ENCODE results near the gene CDH22. TPM values are rescaled to one million over a fixed set of nuclear protein-coding genes. Genes with fewer than 3 reads are reported as not detected.

The CDH22 gene, protein sequence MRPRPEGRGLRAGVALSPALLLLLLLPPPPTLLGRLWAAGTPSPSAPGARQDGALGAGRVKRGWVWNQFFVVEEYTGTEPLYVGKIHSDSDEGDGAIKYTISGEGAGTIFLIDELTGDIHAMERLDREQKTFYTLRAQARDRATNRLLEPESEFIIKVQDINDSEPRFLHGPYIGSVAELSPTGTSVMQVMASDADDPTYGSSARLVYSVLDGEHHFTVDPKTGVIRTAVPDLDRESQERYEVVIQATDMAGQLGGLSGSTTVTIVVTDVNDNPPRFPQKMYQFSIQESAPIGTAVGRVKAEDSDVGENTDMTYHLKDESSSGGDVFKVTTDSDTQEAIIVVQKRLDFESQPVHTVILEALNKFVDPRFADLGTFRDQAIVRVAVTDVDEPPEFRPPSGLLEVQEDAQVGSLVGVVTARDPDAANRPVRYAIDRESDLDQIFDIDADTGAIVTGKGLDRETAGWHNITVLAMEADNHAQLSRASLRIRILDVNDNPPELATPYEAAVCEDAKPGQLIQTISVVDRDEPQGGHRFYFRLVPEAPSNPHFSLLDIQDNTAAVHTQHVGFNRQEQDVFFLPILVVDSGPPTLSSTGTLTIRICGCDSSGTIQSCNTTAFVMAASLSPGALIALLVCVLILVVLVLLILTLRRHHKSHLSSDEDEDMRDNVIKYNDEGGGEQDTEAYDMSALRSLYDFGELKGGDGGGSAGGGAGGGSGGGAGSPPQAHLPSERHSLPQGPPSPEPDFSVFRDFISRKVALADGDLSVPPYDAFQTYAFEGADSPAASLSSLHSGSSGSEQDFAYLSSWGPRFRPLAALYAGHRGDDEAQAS
- total RNA-seq (2014; rRNA removed; shearing (Covaris generic)), result under 0.01 TPM in 1 of 2 replicates, not detected in the other

DNA sequence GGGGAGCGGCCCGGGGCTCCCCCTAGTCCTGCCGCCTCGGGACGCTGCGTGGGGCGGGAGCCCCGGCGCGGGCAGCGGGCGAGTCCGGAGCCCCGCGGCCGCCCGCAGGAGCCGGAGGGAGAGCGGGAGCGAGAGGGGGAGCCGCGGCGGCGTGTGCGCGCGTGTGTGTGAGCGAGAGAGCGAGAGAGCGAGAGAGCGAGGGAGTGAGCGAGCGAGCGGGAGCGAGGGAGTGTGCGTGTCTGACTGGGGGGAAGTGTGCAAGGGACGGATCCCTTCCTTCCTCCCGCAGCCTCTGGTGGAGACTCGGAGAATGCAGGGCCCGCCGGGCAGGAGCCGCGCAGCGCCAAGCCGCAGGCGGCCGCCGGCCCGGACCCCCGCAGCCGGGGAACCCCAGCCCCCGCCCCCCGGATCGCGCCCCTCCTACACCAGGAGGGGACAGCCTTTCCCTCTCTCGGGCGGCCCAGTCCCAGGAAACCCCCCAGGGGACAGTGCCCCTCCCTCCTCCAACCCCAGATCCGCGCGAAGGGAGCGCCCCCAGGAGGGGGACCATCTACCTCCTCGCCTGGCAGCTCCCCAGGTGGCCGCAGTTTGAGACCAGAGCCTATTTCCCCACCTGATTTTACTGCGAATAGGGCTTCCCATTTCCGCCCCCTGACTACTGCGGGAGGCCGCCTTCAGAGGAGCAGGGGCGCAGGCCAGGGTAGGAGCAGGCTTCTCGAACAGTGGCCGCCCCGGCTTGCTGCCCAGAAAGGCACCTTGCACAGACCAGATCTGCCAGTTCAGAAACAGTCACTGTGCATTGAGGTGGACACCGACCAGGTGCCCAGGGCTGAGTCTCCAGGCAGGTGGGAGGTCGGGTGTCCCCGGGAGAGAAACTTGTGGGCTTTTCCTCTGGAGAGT is at the start of gene CDH22:
Gene CDH22, minus strand, starts transcription at position 241 of the 900 bp plus-strand sequence. CDS start 57,204 bp downstream, outside the sequence.
- peak; percentile 77 for DNase-seq (ENCODE audit: low read depth)

GRCh38 chr20:46357030-46357514 is 48.8 kb upstream of the CDH22 start:
- no peak for DNase-seq (ENCODE audit: low read depth)

DNA sequence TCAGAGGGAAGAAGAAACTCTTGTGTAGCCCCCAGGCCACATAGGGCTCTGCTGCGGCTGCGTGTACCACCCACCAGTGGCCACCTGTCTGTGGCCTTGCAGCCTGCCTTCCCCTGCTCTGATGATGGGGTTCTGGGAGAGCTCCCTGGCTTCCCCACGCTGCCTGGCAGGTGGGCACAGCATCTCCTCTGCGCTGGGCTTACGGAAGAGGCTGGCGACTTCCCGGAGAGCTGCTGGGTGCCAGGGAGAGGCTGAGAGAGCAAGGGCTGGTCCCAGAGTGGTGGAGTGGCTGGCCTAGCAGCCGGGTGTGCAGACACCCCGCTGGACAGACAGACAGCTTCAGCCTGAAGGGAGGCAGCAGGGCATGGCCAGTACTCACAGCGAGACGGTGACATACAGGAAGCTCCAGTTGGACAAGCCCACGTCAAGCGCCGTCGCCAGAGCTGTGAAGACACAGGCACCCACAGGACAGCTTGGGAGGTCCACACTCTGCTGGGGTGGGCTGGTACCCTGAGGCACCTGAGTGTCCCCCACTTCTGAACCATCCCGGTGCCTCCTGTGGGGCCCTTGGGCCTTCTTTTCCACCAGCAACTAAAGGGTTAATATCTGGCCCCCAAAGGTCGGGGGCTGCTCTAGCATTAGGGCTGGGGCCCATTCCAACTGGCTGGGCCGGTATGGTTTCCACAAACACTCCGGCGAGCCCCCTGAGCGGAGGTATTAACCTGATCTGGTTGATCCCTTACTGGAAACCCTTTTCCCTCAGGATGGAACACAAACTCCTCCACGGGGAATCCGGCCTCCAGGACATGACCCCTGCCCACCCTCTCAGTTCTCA is 48.1 kb upstream of the CDH22 start:
- DNase-seq (ENCODE audit: low read depth), result no peak

DNA sequence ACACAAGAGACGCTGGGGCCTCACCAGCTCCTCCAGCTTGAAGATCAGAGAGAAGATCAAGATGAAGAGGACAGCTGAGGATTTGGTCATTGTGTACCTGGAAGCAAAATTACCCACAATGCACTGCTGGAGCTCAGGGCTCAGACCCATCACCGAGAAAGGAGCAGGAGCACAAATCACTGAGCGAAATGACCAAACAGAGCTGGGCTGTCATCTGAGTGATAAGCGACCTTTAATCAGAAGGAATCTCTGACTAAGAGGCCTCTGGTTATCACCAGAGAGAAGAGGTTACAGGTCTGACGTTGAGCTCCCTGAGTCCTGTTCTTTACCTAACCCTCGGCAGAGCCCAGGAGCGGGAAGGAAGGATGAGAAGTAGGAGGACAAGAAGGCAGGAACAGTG is 47.5 kb upstream of the CDH22 start:
- DNase-seq (ENCODE audit: low read depth), result no peak

- no peak for DNase-seq (ENCODE audit: low read depth)
Observed at GRCh38 chr20:46354920-46355654, 46.8 kb upstream of the CDH22 start.

DNA sequence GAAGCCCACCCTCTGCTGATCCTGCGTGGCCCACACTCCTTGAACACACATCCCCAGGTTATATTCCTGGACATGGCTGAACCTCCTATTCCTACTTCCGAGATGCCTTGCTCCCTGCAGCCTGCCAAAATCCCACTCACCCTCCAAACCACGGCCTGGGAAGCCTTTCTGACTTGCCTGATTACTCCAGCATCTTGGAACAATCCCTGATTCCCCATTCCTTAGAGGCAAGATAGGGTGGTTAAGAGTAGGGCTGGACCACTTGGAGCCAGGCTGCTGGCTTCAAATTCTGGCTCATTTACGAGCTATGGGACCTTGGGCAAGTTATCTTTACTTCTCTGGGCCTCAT is 45.9 kb upstream of the CDH22 start:
- no peak for DNase-seq (ENCODE audit: low read depth)

DNA sequence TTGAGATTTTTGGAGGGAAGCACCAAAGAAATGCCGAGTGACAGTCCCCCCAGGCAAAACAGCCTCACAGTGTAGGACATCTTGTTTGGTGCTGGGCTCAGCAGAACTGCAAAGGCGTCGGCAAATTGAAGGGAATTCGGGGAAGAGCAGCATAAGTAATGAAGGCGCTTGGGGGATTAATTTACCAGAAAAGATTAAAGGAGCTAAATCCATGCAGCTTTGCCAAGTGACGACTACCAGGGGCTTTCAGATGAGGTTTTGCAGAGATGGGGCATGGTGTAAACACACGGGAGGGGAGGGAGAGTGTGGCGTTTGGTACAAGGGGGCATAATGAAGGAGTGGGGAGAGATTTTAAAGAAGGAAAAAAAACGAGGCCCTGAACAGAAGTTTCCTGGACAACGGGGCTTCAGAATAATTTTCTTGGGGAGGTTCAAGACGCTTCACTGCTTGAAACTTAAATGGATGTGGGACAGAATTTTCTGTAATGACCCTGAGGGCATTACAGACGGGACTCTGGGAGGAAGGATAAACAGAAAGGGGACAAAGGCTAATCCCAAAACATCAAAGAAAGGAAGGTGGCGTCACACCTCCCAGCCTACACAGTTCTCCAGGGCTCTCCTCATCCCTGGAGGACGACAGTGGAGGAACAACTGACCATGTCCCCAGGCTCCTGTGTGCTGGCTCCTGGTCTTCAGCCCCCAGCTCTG is 45.4 kb upstream of the CDH22 start:
- DNase-seq (ENCODE audit: low read depth), result no peak

DNA sequence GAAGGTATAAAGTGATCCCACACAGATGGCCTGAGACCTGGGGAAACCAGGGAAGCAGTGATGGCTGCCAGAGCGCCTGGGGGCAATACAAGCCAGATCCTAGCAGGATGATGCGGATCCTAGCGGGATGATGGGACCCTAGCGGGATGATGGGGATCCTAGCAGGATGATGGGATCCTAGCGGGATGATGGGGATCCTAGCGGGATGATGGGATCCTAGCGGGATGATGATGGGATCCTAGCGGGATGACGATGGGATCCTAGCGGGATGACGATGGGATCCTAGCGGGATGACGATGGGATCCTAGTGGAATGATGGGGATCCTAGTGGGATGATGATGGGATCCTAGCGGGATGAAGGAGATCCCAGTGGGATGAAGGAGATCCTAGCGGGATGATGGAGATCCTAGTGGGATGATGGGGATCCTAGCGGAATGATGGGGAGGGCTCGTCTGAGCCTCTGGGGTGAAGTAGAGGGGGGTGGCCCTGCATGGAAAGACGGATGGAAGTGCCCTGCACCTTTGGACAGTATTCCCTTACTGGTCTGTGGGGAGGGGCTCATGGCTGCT is 44.2 kb upstream of the CDH22 start:
- DNase-seq (ENCODE audit: low read depth), result no peak

- no peak for DNase-seq (ENCODE audit: low read depth)
Observed at GRCh38 chr20:46351357-46352058, 43.2 kb upstream of the CDH22 start.

DNA sequence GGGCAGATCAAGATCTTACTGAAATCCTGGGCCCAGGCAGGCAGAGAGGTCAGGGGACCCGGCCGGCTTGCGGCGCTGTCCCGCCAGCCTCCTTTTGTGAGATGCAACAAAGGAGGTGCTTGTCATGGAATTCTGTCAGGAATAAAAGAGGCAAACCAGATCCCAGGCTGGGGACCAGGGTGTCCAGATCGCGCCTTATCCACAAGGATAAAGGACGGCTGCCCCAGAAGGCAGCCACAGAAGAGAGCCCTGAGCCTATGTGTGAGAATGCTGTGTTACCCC is 42.6 kb upstream of the CDH22 start:
- DNase-seq (ENCODE audit: low read depth), result no peak

GRCh38 chr20:46350201-46350985 is 42.1 kb upstream of the CDH22 start:
- peak; percentile 88 for DNase-seq (ENCODE audit: low read depth)

- no peak for DNase-seq (ENCODE audit: low read depth)
Observed at GRCh38 chr20:46349742-46350056, 41.4 kb upstream of the CDH22 start.

GRCh38 chr20:46349035-46349741 is 40.9 kb upstream of the CDH22 start:
- DNase-seq (ENCODE audit: low read depth), result peak; percentile 57

GRCh38 chr20:46347841-46348803 is 39.8 kb upstream of the CDH22 start:
- no peak for DNase-seq (ENCODE audit: low read depth)

GRCh38 chr20:46346770-46347169 is 38.5 kb upstream of the CDH22 start:
- DNase-seq (ENCODE audit: low read depth), result no peak

- no peak for DNase-seq (ENCODE audit: low read depth)
Observed at GRCh38 chr20:46344488-46345162, 36.3 kb upstream of the CDH22 start.
